Esophagus muscularis mucosa (tissue), 3 donors: Measurements from ENCODE around the gene IER5.

Source experiments
- CTCF ChIP-seq, 3 experiments: fragments of 200-600 bp in 2 of 3; fragments of 450-650 bp in 1 of 3; sonication (generic) in 2 of 3; IDR thresholded peaks; one replicate each; pipeline ENCODE4 v1.5.1; 2017 to 2019; ENCODE audit warnings: antibody characterized with exemption in 3 of 3, mild to moderate bottlenecking in 2 of 3, moderate library complexity in 1 of 3
- POLR2A ChIP-seq: fragments of 450-650 bp; IDR thresholded peaks from one replicate; pipeline ENCODE4 v1.6.1; 2017; ENCODE audit warnings: antibody characterized with exemption, moderate library complexity, mild to moderate bottlenecking, low read depth
- POLR2AphosphoS5 ChIP-seq, 2 donors: sonication (generic); formaldehyde crosslinking; IDR thresholded peaks; one replicate each; pipeline ENCODE4 v1.6.1; 2017; ENCODE audit warnings: antibody characterized with exemption in 2 of 2

- TF ChIP-seq CTCF (IDR thresholded peaks at IDR 0.05) (no peak), POLR2AphosphoS5 (IDR thresholded peaks at IDR 0.05) (no peak), POLR2A (no peak)
Observed at GRCh38 chr1:181115368-181115684, 26.8 kb downstream of the IER5 start.
